HUDEP-2 (cell line): ENCODE data around the gene CRHR2.
"Not testable (repeated sequence)": the region's sequence is repeated elsewhere in the genome, so short reads cannot be mapped to it uniquely, and the experiment has no call there.

Experiments used
- DNase-seq, 76 experiments: peaks; one replicate each; lab custom pipeline; 2025; ENCODE audit not compliant: unreplicated experiment in 76 of 76; lab: John Stamatoyannopoulos, UW

Gene CRHR2

GRCh38 chr7:30656006-30656957 is 26.0 kb downstream of the CRHR2 start:
- no peak for DNase-seq

GRCh38 chr7:30655096-30655970 is 26.9 kb downstream of the CRHR2 start:
- no peak for DNase-seq

GRCh38 chr7:30654296-30655090 is 27.8 kb downstream of the CRHR2 start:
- no peak for DNase-seq

- no peak for DNase-seq
Observed at GRCh38 chr7:30652698-30653641, 29.3 kb downstream of the CRHR2 start.

GRCh38 chr7:30652132-30652531 is 30.1 kb downstream of the CRHR2 start:
- no peak for DNase-seq

GRCh38 chr7:30650421-30650808 is 31.8 kb downstream of the CRHR2 start:
- DNase-seq = no peak

GRCh38 chr7:30649717-30650420 is 32.4 kb downstream of the CRHR2 start:
- no peak for DNase-seq

GRCh38 chr7:30648744-30649540 is 33.3 kb downstream of the CRHR2 start:
- no peak for DNase-seq

GRCh38 chr7:30647589-30648364 is 34.5 kb downstream of the CRHR2 start:
- DNase-seq = no peak

- no peak for DNase-seq
Observed at GRCh38 chr7:30646154-30646553, 36.1 kb downstream of the CRHR2 start.

- DNase-seq = no peak
Observed at GRCh38 chr7:30645661-30646060, 36.6 kb downstream of the CRHR2 start.

- DNase-seq = no peak
Observed at GRCh38 chr7:30644286-30644955, 37.8 kb downstream of the CRHR2 start.

GRCh38 chr7:30642789-30643188 is 39.5 kb downstream of the CRHR2 start:
- no peak for DNase-seq

- DNase-seq = not testable (repeated sequence)
Observed at GRCh38 chr7:30642322-30642721, 39.9 kb downstream of the CRHR2 start.

- no peak for DNase-seq
Observed at GRCh38 chr7:30635798-30636197, 46.5 kb downstream of the CRHR2 start.

- no peak for DNase-seq
Observed at GRCh38 chr7:30634634-30635201, 47.5 kb downstream of the CRHR2 start.

- no peak for DNase-seq
Observed at GRCh38 chr7:30634193-30634626, 48.0 kb downstream of the CRHR2 start.
